HG02973 (cell line): Measurements from ENCODE around the gene ARHGAP42.

Experiments used
- ATAC-seq: cut with Tn5 transposase; IDR thresholded peaks from one replicate; pipeline ENCODE4 v1.9.1; 2021; ENCODE audit warnings: moderate library complexity; ENCODE audit not compliant: unreplicated experiment

ARHGAP42 gene

DNA sequence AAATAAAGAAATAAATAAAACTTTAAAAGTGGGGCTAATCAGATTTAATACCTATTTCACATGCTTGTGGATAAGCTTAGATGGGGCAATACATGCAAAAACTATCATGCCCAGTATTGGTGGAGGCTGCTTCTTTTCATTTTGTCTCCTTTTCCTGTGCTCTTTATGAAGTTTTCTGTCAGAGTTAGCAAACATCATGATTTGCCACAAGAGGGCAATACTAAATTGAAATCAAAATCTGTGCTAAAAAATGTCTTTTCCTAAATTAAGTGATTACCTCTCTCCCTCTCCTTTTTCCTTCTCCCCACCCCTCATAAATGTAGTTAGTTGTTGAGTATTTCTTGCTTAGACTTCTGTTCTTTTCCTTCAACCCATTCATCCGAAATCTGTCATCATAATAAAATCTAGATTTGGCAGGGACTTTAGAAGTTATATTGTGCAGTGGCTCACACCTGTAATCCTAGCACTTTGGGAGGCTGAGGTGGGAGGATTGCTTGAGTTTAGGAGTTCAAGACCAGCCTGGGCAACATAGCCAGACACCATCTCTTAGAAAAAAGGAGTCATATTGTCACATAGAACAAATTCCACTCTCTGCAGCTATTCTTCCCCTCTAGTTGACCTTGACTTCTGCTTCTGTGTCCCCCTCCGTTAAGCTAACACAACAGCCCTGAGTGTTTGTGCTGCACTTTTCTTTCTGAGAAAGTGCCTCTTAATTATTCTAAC, 4.7 kb upstream of the ARHGAP42 start:
- ATAC-seq: no peak

DNA sequence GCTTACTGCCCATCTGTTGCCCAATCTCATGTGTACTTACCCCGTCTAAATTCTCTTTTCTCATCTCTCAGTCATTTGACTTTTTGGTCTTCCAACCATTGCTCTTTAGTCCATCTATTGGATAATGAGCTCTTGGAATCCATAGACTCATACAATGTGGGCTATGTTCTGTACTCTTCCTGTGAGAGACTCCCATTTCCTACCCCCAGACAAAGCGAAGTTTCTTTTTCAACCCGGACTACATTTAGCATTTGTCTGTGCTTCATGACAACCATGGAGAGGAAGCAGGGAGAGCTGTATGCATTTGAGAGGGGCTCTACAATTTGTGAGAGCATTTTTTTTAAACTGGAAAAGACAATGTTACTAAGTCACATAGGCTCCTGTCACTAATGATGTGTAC, 4.0 kb upstream of the ARHGAP42 start:
- ATAC-seq: no peak

DNA sequence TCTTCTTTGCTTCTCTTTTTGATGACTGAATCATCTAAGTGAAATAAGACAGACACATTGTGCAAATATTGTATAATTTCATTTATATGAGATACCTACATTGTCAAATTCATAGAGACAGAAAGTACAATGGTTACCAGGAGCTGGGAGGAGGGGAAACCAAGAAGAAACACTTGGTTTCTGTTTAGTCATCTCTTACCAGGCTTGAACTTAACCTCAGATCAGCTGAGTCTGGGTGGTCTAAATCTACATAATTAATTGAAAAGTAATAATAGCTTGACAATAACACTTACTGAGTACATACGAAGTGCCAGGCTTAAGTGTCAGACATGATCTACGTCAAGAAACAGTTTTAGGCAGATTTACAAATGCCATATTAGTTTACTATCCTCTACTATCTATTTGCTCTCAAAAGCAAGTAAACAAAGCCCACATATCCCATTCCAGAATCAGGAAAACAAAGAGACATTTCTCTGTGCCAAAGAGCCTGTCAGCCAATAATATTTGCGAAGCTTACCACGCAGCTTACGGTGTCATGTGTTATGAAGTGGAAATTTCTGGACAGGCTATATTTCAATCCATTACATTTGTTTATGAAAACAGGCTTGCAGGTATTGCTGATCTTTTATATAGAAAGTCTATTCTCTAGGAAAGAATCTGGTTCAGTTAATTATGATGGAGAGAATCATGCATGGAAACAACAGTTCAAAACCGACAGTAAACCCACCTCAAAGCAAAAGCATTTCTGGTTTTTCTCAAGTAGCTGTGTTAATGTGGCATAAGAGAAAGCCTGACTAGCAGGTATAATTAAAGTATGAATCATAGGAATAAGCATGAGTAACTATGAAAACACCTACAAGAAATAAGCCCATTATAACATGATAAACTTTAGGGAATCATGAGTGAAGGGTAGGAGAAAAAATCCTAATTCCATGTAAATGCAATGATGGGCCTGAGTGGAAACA, 2.7 kb upstream of the ARHGAP42 start:
- ATAC-seq: peak; percentile 36

DNA sequence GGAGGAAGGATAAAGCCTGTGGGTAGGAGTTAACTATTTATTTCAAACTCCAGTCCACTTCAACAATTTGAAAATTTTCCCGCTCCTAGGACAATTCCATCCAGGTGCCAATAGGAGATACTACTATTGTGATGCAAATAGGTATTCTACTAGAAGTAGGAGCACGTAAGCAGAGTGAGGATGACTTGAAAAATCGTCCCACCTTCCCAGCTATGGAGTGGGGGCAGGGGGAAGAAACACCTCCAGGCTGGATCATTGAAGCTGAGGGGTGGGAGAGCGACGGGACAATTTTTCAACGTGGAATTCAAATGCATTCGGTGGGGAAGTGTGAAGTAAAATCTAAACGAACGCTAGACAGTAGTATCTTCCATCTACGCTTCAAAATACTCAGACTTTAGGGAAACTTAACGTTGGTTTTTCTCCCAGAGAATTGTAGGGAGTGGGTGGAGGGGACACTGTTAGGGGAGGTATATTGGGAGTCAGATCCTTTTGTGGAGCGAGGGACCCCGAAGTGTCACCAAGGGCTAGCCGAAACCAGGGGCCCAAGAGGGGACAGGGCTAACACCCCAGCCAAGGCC, 523 bp upstream of the ARHGAP42 start:
- no peak for ATAC-seq

DNA sequence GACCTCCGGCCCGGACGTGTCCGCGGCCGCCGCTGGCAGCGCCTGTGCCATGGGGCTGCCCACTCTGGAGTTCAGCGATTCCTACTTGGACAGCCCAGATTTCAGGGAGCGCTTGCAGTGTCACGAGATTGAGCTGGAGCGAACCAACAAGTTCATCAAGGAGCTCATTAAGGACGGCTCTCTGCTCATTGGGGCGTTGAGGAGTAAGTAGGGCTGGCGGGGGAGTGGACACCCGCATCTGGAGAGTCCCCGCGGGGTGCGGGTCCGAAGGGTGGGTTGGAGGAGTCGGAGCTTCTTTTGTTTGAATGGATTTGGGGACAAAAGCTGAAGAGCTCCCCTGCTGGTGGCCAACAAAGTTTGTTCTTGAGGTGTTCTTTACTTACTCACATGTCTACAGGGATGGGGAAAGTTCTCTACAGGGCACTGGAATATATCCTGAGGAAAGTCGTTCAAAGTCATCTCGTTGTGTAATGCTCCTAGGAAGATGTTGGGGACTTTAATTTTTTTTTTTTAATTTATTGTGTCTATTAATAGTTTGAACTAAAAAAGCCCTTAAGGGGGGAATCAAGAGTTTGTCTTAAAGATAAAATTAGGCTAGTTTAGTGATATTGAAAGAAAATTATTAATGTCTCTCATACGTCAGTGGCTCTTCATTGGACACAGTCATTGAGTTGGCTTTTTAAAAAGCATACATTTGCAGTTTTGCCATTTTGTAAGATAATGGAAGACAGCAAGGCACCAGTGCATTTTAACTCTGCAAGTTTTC, 725 bp downstream of the ARHGAP42 start:
- ATAC-seq: peak; percentile 65

DNA sequence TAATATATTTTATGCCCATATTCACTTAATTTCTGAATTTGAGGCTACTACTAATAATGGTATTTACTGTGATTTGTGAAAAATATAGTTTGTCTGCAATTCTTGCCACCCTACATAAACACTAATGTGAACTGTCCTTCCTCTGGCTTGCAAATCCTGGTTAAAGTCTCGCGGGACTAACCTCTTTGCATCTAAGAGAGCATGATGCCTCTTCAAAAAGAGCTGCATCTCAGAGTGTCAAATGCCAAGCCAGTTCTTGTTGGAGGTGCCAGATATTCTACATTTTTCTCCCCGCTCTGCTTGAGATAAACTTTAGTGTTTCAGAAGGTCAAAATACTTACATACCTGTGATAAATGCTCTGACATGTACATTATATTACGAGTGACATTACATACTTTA, 2.1 kb downstream of the ARHGAP42 start:
- ATAC-seq: no peak

DNA sequence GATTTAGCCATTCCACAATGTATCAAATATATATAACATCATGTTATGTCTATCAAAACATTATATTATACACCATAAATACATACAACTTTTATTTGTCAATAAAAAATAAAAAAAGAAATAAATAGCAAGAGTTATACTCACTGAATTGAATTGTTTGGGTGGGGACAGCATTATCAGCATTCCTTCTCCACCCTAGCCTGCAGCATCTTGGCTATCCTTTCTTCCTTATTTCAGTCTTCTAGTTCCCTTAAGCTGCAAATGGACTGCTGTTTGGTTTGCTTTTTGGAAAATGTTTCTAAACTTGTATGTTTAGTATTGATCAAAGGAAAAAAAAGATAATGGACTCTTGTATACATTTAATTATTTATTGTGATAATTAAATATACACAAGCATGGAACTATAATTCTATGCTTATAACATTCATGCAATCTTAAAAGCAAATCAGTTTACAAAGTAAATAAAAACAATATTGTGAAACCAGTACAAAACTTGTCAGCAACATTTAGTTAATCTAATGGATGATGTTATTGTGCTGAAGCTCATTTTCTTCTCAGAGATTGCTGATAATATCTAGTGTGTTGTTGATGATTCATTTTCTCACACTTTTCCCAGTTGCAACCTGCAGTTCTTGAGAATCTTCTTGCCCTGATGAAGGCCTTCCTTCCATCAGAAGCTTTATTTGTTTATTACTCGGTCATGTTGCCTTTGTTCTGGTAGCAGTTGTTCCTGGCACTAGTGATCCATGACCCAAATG, 5.0 kb downstream of the ARHGAP42 start:
- no peak for ATAC-seq

DNA sequence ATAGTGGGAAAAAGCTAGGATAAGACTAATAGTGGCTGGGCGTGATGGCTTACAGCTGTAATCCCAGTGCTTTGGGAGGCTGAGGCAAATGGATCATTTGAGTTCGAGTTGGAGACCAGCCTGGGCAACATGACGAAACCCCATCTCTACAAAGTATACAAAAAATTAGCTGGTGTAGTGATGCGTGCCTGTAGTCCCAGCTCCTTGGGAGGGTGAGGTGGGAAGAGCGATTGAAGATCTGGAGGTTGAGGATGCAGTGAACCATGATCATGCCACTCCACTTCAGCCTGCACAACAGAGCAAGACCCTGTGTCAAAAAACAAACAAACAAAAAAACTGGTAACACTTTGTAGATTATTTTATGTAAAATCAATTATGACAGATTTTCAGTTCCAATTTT, 8.8 kb downstream of the ARHGAP42 start:
- no peak for ATAC-seq

DNA sequence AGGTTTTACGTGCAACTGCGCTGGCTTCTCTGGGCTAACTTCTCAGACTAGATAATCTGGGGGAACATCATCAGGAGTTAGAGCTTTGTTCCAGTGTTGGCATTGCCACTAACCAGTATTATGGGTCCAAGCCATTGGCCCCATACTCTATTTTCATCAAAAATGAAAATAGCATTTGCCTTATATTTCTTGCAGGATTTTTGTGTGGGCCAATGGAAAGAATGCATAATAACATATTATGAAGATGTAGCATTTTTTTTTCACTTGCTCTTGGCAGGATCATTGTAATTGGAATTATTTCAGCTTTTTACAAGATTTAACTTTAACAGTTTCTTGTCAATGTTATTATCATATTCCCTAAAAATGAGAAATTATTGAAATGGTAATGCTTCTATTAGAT, 16.1 kb downstream of the ARHGAP42 start:
- no peak for ATAC-seq

DNA sequence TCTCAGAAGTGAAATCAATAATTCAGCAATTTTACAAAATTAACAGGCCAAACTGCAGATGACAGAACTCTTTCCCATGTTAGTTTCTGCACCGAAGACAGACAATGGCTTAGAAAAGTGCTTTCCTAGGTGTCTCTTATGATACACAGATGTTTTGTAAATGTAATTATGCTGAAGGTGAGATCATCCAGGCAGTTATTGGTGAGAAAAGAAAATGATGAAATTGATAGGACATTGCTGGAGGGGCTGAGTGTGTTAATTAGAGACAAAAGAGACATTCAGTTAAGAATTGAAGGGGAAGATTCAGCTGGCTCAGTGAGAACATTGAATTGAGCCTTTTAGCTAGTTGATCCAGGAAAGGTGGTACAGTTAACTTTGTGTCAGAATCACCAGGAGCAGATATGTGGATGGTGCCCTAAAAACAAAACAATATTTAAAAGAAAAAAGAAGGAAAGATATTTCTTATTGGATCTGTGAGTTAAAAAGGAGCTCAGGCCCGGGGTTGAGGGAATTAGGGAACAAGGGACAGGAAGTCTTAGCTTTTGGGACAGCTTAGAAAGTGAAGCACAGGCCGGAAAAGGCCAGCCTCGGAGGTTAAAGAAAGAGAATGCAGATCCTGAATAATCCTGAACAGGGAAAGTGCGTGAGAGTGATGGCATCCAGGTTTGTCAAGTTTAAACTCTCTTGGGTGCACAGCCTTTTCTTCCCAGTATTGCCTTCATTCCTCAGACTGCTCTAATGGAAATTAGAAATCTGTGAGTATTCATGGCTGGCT, 16.9 kb downstream of the ARHGAP42 start:
- ATAC-seq: no peak

DNA sequence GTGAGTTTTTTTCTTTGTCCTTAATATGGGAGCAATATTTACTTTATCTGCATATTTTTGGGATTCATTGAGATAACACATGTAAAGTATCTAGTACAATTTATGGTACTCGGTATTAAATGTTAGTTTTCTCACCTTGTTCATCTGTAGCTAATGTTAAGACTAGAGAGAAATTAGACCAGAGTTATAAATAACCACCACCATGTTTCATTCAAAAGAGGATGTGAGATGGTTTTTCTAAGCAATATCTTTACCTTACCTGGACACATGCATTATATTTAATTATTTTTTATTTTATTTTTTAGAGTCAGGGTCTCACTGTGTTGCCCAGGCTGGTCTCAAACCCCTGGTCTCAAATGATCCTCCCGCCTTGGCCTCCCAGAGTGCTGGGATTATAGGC, 18.4 kb downstream of the ARHGAP42 start:
- ATAC-seq: no peak

DNA sequence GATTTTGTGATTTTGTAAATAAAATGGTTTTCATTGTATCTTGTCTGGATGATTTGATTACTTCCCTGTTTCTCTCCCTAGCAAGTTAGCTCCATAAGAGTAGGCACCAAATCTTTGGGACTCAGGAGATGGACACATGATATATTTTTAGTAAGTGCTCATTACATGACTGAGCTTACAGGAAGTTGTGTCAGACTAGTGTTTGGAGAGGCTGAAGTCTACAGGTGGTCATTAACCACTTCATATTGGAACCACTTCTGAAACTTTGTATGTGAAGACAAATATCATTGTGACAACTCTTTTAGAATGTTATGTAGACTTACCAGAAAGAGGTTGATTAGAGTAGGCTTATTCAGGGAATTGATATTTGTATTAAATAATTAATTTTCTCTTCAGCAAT, 19.1 kb downstream of the ARHGAP42 start:
- peak; percentile 71 for ATAC-seq

DNA sequence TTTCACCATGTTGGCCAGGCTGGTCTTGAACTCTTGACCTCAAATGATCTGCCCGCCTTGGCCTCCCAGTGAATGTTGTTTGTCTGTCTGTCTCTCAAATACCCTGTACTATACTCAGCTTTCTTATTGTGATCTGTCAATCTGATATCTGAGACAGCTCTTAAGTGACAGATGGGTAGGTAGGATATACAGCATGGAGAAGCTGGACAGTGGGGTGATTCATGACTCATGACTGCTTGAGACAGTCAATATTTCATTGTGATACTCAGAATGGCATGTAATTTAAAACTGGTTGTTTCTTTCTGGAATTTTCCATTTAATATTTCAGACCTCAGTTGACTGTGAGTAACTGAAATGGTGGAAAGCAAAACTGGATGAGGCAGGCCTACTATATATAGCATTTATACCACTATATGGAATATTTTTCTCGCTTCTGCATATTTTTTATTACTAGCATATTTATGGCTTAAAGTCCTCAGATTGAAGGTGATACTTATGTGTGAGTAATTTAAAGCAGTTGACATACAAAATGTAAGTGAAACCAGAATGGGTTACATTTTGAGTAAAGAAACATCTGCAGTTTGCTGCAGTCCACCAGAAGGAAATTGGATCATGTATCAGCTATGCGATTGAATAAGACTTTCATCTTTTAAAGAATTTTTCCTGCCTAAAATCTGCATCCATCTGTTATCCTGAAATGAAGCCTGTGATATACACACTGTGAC, 22.3 kb downstream of the ARHGAP42 start:
- peak; percentile 82 for ATAC-seq

DNA sequence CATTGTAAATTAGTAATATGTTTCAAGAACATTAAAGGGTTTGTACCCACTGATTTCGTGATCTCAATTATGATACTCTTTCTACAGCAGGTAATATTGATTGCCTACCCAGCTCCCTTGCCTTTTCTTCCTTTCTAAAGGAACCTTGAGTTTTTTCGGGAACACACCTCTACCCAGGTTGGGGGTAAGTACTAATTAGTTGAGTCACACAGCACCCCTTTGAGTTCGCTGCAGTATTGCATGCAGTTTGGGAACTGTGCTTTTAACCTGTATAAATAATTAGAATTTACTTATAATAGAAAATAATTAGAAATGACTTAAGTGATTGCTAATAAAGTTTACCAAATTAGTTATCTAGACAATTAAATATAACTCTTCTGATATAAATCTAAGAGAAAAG, 24.9 kb downstream of the ARHGAP42 start:
- ATAC-seq: no peak

DNA sequence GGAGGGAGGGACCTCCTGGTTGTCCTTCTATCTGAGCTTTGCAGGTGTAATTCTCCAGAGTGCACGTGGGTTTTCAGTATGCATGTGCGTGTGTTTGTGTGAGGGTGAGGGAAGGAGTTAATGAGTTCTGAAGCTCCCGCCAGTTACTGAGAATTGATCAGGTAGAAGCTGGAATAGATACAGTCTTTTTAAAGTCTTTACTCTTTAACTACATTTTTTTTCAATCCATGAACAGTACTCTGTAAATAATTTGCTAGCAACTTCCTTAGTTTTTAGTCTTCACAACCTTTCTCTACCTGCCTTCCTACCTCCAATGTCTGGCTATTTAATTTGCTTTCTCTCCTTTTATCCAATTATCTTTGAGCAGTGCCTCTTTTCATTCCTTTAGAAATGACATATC, 25.5 kb downstream of the ARHGAP42 start:
- no peak for ATAC-seq

DNA sequence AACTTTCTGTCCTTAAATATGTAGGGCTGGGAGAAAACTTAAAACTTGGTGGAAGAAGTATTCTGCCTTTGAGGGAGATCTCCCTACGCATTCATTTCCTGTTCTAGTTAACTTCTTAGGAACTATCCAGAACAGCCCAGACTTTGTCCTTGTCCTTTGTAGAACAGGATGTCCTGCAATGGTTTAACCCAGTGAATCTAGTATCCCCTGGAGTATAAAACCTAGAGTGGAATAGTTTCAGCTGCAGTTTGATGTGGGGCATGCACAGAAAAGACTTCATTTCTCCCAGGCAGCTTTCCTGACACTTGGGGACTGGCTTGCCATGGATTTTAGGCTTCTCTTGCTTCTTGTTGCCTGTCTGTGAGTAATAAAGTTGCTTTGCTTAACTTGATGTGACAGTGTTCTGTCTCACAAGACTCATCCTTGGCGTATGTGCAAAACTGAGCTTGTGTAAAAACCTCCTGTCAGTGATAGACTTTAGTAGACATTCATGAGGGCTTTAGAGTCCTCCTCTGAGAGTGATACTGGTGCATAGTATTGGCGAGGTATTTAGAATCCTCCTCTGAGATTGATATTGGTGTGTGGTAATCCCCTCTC, 28.2 kb downstream of the ARHGAP42 start:
- no peak for ATAC-seq

DNA sequence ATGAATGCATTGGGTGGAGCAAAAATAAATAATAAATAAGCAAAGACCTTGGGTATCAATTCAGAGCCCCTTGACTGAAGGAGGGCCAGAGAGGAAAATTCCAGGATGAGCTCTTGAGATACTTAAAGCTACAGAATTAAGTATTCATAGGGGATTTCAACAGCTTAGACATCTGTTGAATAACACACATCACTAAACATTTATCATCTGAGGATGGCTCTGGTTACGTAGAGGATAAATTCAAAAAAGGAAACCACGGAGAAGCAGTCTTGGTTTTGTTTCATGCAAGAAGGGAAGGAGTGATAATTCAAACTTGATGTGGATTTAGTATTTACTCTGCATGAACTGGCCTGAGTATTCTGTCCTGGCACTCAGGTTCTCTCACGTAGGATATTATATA, 29.8 kb downstream of the ARHGAP42 start:
- ATAC-seq: no peak

DNA sequence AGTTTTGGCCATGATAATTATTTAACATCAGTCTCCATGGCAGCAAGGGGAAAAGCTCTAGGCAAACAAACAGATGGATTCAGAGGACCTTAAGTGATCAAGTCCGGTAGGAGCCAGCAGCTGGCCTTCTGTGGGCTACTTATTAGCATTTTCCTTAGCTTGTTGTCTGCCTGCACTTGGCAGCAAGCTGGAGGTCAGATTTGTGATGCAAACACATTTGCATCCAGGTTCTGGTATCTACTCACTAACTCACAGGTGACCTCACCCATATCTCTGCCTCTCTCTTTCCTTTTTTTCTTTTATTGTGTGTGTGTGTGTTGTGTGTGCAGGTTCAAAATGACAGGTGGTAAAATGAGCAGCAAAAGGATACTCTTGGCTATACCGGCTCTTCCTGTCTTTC, 32.3 kb downstream of the ARHGAP42 start:
- ATAC-seq: no peak

DNA sequence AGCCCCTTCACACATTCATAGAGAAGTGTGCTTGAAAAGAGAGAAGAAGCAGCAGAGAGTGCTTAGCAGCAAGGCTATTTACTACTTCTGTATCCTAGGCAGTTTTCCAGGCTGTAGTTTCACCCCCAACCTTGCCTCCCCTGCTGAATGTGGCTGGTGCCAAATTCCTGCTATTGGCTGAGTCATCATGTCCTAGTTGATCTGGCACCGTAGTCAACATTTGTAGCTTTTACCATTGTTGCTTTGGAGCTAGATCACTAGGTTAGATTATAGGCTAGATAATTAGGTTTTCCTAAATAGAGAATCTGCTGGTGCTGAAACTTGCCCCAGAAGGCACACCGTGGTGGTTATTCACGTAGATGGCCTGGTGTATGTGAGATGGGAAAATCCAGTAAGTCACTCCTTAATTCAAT, 32.7 kb downstream of the ARHGAP42 start:
- no peak for ATAC-seq
